MCF 10A (cell line): ENCODE data around the gene JCAD. TPM values are rescaled to one million over a fixed set of nuclear protein-coding genes. Genes with fewer than 3 reads are reported as not detected.

Experiments used
- BruUV-seq: library from RNA; stranded (reverse); fragments of 400-500 nt; replicated peaks from 2 replicates; lab custom pipeline; 2021; lab: Mats Ljungman, UMichigan
- CTCF ChIA-PET: fragments of 300-600 bp; sonication (Branson Sonifier 250); formaldehyde crosslinking; extraction: SDS; loops from one replicate; lab custom pipeline; 2021; ENCODE audit warnings: antibody characterized with exemption, inconsistent platforms; lab: Yijun Ruan, JAX
- POLR2A ChIA-PET: fragments of 300-600, 350-650 bp; sonication (Branson Sonifier 250); formaldehyde crosslinking; extraction: SDS; loops from one replicate; lab custom pipeline; 2020; ENCODE audit warnings: antibody characterized with exemption, inconsistent platforms; lab: Yijun Ruan, JAX
- DNase-seq: peaks from one replicate; pipeline ENCODE4 v3.0.0-alpha.2; 2018; ENCODE audit not compliant: unreplicated experiment
- H3K27ac Mint-ChIP-seq: one replicate; pipeline ENCODE4 v1.8.0; 2022; ENCODE audit warnings: mild to moderate bottlenecking, low read depth, mixed read lengths; ENCODE audit not compliant: unreplicated experiment
- H3K27me3 Mint-ChIP-seq: one replicate; pipeline ENCODE4 v1.8.0; 2022; ENCODE audit warnings: mixed read lengths; ENCODE audit not compliant: insufficient read depth, unreplicated experiment
- H3K36me3 Mint-ChIP-seq: one replicate; pipeline ENCODE4 v1.8.0; 2022; ENCODE audit warnings: mild to moderate bottlenecking, moderate library complexity, mixed read lengths; ENCODE audit not compliant: insufficient read depth, unreplicated experiment
- H3K4me1 Mint-ChIP-seq: one replicate; pipeline ENCODE4 v1.8.0; 2022; ENCODE audit warnings: mixed read lengths; ENCODE audit not compliant: insufficient read depth, unreplicated experiment
- H3K4me3 Mint-ChIP-seq: one replicate; pipeline ENCODE4 v1.8.0; 2022; ENCODE audit warnings: mild to moderate bottlenecking, moderate library complexity, mixed read lengths; ENCODE audit not compliant: unreplicated experiment
- H3K9me3 Mint-ChIP-seq: one replicate; pipeline ENCODE4 v1.8.0; 2022; ENCODE audit warnings: mixed read lengths; ENCODE audit not compliant: unreplicated experiment
- CTCF ChIP-seq: fragments of 200-600 bp; IDR thresholded peaks from one replicate; pipeline ENCODE4 v1.8.0; 2022; ENCODE audit warnings: antibody characterized with exemption, mild to moderate bottlenecking; ENCODE audit not compliant: unreplicated experiment
- intact Hi-C: fragments of 100-400 bp; cut with micrococcal nuclease; formaldehyde crosslinking; loops from 2 replicates; pipeline ENCODE4 v1.14.1; 2022
- total RNA-seq: library from RNA; stranded (reverse); gene quantifications from 2 replicates; pipeline ENCODE4 v1.2.3, GENCODE V29; 2022

The JCAD gene
- total RNA-seq, 1 experiment from 2014 or later: 0.26 TPM

- Mint-ChIP-seq H3K27me3 (peaks cover 43% of the 10 kb centered on the region), H3K4me1 (no peaks in the 10 kb centered on the region), H3K27ac (no peak overlapping the region), H3K4me3 (no peak overlapping the region), H3K9me3 (no peaks in the 10 kb centered on the region), H3K36me3 (no peaks in the 10 kb centered on the region)
- ChIA-PET CTCF (no interaction called here), POLR2A (no interaction called here)
- DNase-seq: no peak
- intact Hi-C loops: no loop called here
- no peak for TF ChIP-seq CTCF
- BruUV-seq: no TSS peak
Measured at GRCh38 chr10:30046476-30046875, 12.9 kb downstream of the JCAD start.

- no peak overlapping the region for H3K4me3 Mint-ChIP-seq
- H3K36me3 Mint-ChIP-seq: no peaks in the 10 kb centered on the region
- H3K27me3 Mint-ChIP-seq: peaks cover 43% of the 10 kb centered on the region
- no peak overlapping the region for H3K27ac Mint-ChIP-seq
- H3K9me3 Mint-ChIP-seq: no peaks in the 10 kb centered on the region
- POLR2A ChIA-PET: no interaction called here
- H3K4me1 Mint-ChIP-seq: no peaks in the 10 kb centered on the region
- no peak for TF ChIP-seq CTCF
- DNase-seq: no peak
- no TSS peak for BruUV-seq
- intact Hi-C loops: no loop called here
- CTCF ChIA-PET: interaction anchor here (0.6 kb wide), 1 partner anchor 9 kb away, joined by 3 read pairs; no protein-coding TSS in a partner anchor
Measured at GRCh38 chr10:30045961-30046360, 13.4 kb downstream of the JCAD start.

- ChIA-PET POLR2A (no interaction called here), CTCF (no interaction called here)
- Mint-ChIP-seq H3K27ac (no peak overlapping the region), H3K36me3 (no peaks in the 10 kb centered on the region), H3K27me3 (peaks cover 23% of the 10 kb centered on the region), H3K9me3 (no peaks in the 10 kb centered on the region), H3K4me1 (no peaks in the 10 kb centered on the region), H3K4me3 (no peak overlapping the region)
- no TSS peak for BruUV-seq
- no peak for TF ChIP-seq CTCF
- intact Hi-C loops: no loop called here
- DNase-seq: no peak
Measured at GRCh38 chr10:30043476-30044270, 15.7 kb downstream of the JCAD start.

GRCh38 chr10:30042820-30043219, 16.6 kb downstream of the JCAD start:
- TF ChIP-seq CTCF: no peak
- intact Hi-C loops: no loop called here
- no TSS peak for BruUV-seq
- POLR2A ChIA-PET: no interaction called here
- H3K9me3 Mint-ChIP-seq: no peaks in the 10 kb centered on the region
- H3K36me3 Mint-ChIP-seq: no peaks in the 10 kb centered on the region
- H3K27ac Mint-ChIP-seq: no peak overlapping the region
- CTCF ChIA-PET: no interaction called here
- H3K4me1 Mint-ChIP-seq: no peaks in the 10 kb centered on the region
- H3K27me3 Mint-ChIP-seq: peaks cover 26% of the 10 kb centered on the region
- H3K4me3 Mint-ChIP-seq: no peak overlapping the region
- no peak for DNase-seq
